ENCODE results near the gene RABGGTA.

DNA sequence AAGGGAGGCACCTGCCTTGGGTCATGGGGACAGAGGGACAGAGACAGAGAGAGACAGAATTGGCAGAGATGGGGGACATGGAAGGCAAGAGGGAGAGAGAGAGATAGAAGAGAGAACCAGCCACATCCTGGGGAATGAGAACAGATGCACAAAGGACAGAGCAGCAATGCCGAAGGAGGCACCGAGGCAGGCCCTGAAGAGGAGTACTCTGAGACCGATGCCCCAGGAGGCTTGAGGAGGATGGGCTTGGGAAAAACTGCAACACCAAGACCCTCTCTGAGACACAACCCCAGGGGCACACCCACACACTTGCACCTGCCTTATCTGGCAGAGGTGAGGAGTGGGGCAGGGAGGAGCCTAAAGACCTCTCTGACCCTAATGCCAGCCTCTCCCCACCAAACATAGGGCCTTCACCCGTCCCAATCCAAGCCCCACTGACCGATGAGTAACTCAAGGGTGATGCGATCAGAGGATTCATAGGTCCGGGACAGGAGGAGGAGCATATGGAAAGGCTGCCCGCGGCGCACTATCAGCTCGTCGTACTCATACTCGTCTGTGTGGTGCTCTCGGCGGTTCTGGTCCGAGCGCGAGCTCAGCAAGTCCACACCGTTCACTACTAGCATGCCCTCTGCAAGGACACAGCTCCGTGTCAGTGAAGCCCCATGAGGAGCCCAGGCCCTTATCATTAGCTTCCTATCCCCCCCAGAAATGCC lies 10.0 kb downstream of the RABGGTA start:
- TF ChIP-seq REST (IDR thresholded peaks at IDR 0.05; ENCODE audit: insufficient read depth in 1 of 2, low read depth in 2 of 2, low read length in 2 of 2) (no peak), TAF1 (IDR thresholded peaks at IDR 0.05; ENCODE audit: borderline replicate concordance, insufficient read depth, low read length) (no peak), POLR2AphosphoS5 (IDR thresholded peaks at IDR 0.05; ENCODE audit: low read depth, low read length) (no peak)

Measured in PFSK-1 (cell line).